Renal pelvis (tissue), 4 donors: Measurements from ENCODE around the gene KRT17. TPM values are rescaled to one million over a fixed set of nuclear protein-coding genes. Genes with fewer than 3 reads are reported as not detected.
A peak's percentile ranks its signal among the peaks of the same experiment; 100 is the strongest.
"Not testable (repeated sequence)": the region's sequence is repeated elsewhere in the genome, so short reads cannot be mapped to it uniquely, and the experiment has no call there.

Experiments
- DNase-seq: peaks from one replicate; pipeline ENCODE4 v3.0.0-alpha.2; 2013
- polyA plus RNA-seq, 3 donors: library from polyadenylated mRNA; unstranded; fragments of 120-200 nt; gene quantifications; one replicate each; pipeline ENCODE4 v1.2.1, GENCODE V29; 2013; ENCODE audit not compliant: insufficient read length in 3 of 3

The KRT17 gene
- polyA plus RNA-seq, 3 donors, result 1.6 to 4.8 (median 2.0) TPM

DNA sequence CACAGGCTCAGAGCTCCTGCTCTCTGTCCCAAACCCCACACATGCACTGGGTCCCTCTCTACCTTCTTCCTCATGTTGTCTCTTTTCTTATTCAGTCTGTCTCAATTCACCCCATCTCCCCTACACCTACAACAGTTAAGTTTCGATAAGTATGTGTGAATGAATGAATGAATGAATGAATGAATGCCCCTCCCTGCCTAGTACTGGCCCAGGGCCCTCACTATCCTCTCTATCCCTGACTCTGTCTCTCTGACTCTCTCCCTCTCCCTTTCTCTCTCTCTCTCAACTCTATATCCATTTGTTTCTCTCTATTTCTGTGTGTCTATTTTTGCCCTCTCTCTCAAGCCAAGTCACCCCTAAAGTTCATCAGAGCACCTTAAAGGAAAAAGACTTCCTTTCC is 45.8 kb downstream of the KRT17 start:
- no peak for DNase-seq

- not testable (repeated sequence) for DNase-seq
Observed at GRCh38 chr17:41576740-41577139, 47.6 kb downstream of the KRT17 start.

- DNase-seq, result no peak
Observed at GRCh38 chr17:41575336-41575735, 49.0 kb downstream of the KRT17 start.

GRCh38 chr17:41571561-41572434 is 52.6 kb downstream of the KRT17 start, which contains the start of gene KRT9:
TSS of gene KRT9 (minus strand) at chr17:41572059. CDS start at chr17:41571992, 67 bp downstream.
- DNase-seq, result peak; percentile 14

Other genes starting within 250 kb of the KRT17 start
- gene KRT34, start 242.3 kb downstream of the KRT17 start, polyA plus RNA-seq, result not detected
- not detected for gene KRT31, start 227.0 kb downstream of the KRT17 start, polyA plus RNA-seq
- gene KRT37, start 200.0 kb downstream of the KRT17 start, polyA plus RNA-seq, result not detected
- gene KRT38, start 183.6 kb downstream of the KRT17 start, polyA plus RNA-seq, result not detected
- not detected for gene KRT32, start 157.2 kb downstream of the KRT17 start, polyA plus RNA-seq
- gene KRT35, start 143.4 kb downstream of the KRT17 start, polyA plus RNA-seq, result under 1 TPM in 1 of 3 donors, not detected in 2; 0.04 TPM
- gene KRT36, start 134.7 kb downstream of the KRT17 start, polyA plus RNA-seq, result not detected
- 1 to 10 TPM in 2 of 3 donors, under 1 TPM in 1; 0.47 to 2.8 (median 1.4) TPM for gene KRT13, start 119.0 kb downstream of the KRT17 start, polyA plus RNA-seq
- 1 to 10 TPM; 1.3 to 3.1 (median 2.9) TPM for gene KRT15, start 105.7 kb downstream of the KRT17 start, polyA plus RNA-seq
- gene KRT19, start 96.3 kb downstream of the KRT17 start, polyA plus RNA-seq, result 100 to 1,000 TPM; 210 to 238 (median 223) TPM
- not detected for gene KRT9, start 52.5 kb downstream of the KRT17 start, polyA plus RNA-seq
- gene KRT14, start 37.7 kb downstream of the KRT17 start, polyA plus RNA-seq, result under 1 TPM in 2 of 3 donors, not detected in 1; 0.31 to 0.36 TPM
- gene KRT16, start 11.8 kb downstream of the KRT17 start, polyA plus RNA-seq, result not detected
- gene EIF1, start 64.3 kb upstream of the KRT17 start, polyA plus RNA-seq, result 100 to 1,000 TPM; 651 to 702 (median 684) TPM
- gene GAST, start 87.8 kb upstream of the KRT17 start, polyA plus RNA-seq, result not detected
- gene HAP1, start 110.1 kb upstream of the KRT17 start, polyA plus RNA-seq, result 1 to 10 TPM; 1.2 to 1.5 (median 1.3) TPM
- 100 to 1,000 TPM; 218 to 260 (median 242) TPM for gene JUP, start 162.1 kb upstream of the KRT17 start, polyA plus RNA-seq
- gene P3H4, start 187.4 kb upstream of the KRT17 start, polyA plus RNA-seq, result 10 to 100 TPM; 43.4 to 48.8 (median 44.8) TPM
- 100 to 1,000 TPM; 142 to 163 (median 160) TPM for gene FKBP10, start 188.4 kb upstream of the KRT17 start, polyA plus RNA-seq
- 100 to 1,000 TPM in 1 of 3 donors, 10 to 100 TPM in 2; 91.4 to 111 (median 91.7) TPM for gene NT5C3B, start 211.7 kb upstream of the KRT17 start, polyA plus RNA-seq
- under 1 TPM; 0.24 to 0.27 (median 0.27) TPM for gene KLHL10, start 213.2 kb upstream of the KRT17 start, polyA plus RNA-seq
- 10 to 100 TPM in 2 of 3 donors, 1 to 10 TPM in 1; 8.7 to 12.1 (median 10.3) TPM for gene KLHL11, start 240.8 kb upstream of the KRT17 start, polyA plus RNA-seq